Astrocyte (in vitro differentiated cells and primary cell): Measurements from ENCODE around the gene LAMA3.

Experiments
- CTCF ChIP-seq: IDR thresholded peaks from 2 replicates; pipeline ENCODE4 v1.5.1; 2011; ENCODE audit warnings: low read depth, mild to moderate bottlenecking, inconsistent platforms, low read length, moderate library complexity; ENCODE audit not compliant: insufficient read depth
- EZH2 ChIP-seq: IDR thresholded peaks from 2 replicates; pipeline ENCODE4 v1.6.1; 2012; ENCODE audit warnings: mild to moderate bottlenecking, low read length, inconsistent platforms; ENCODE audit not compliant: insufficient read depth

GRCh38 chr18:23743733-23744333 is 54.6 kb downstream of the LAMA3 start:
- no peak for TF ChIP-seq EZH2
- no peak for TF ChIP-seq CTCF
